H1 (cell line): Measurements from ENCODE around the gene ZAP70. TPM values are rescaled to one million over a fixed set of nuclear protein-coding genes. Genes with fewer than 3 reads are reported as not detected.

Experiments used
- CHD1 ChIP-seq: IDR thresholded peaks from 2 replicates; pipeline ENCODE4 v1.6.1; 2012; ENCODE audit warnings: low read depth, low read length, improper control_type of control experiment
- KDM4A ChIP-seq: IDR thresholded peaks from one replicate; pipeline ENCODE4 v1.7.1; 2012; ENCODE audit warnings: low read depth, mild to moderate bottlenecking, moderate library complexity, low read length, inconsistent platforms; ENCODE audit not compliant: severe bottlenecking
- NANOG ChIP-seq: IDR thresholded peaks from 2 replicates; pipeline ENCODE4 v1.6.1; 2011; ENCODE audit warnings: low read length, low read depth, mild to moderate bottlenecking, inconsistent platforms; ENCODE audit not compliant: insufficient read depth, poor library complexity, severe bottlenecking
- RFX5 ChIP-seq: IDR thresholded peaks from 2 replicates; pipeline ENCODE4 v1.6.1; 2011; ENCODE audit warnings: low read depth, low read length, improper control_type of control experiment, borderline replicate concordance
- TAF1 ChIP-seq: IDR thresholded peaks from 2 replicates; pipeline ENCODE4 v1.6.1; 2011; ENCODE audit warnings: mild to moderate bottlenecking, low read depth, low read length
- polyA plus RNA-seq, 7 experiments: library from polyadenylated mRNA; depleted of rRNA in 3 of 7; stranded (reverse) in 5 of 7; unstranded in 2 of 7; fragments of >200 nt in 5 of 7; fragments of 200-250 nt in 2 of 7; gene quantifications; 1 replicate in 5 of 7; 2 replicates in 1 of 7; 4 replicates in 1 of 7; pipeline versions ENCODE4 v1.2.1 to v1.2.3, GENCODE V29; 2011 to 2013; ENCODE audit warnings: missing spikeins in 2 of 7, mixed read lengths in 2 of 7
- total RNA-seq: library from RNA; stranded (reverse); fragmentation: NEBNext Ultra II Directional; extraction: Animal tissue kit (Norgen Biotek cat#: 25700); gene quantifications from 2 replicates; pipeline ENCODE4 v1.2.1, GENCODE V29; 2021
- TF ChIP-seq, protein P1 (sequence below): fragments of 300-600 bp; sonication (generic); IDR thresholded peaks from 2 replicates; pipeline ENCODE4 v1.7.1; 2012; ENCODE audit warnings: low read length, moderate library complexity, mild to moderate bottlenecking, inconsistent platforms; ENCODE audit not compliant: insufficient replicate concordance
- TF ChIP-seq, protein P2 (sequence below), 3 experiments: IDR thresholded peaks; 1 replicate in 2 of 3; 2 replicates in 1 of 3; pipeline versions ENCODE4 v1.5.1 to v1.6.1; 2011; ENCODE audit warnings: low read length in 3 of 3, mild to moderate bottlenecking in 3 of 3, inconsistent platforms in 2 of 3, low read depth in 1 of 3, moderate library complexity in 1 of 3; ENCODE audit not compliant: insufficient read depth in 1 of 3; ENCODE audit errors: control extremely low read depth in 1 of 3

The ZAP70 gene
- total and polyA plus RNA-seq, 2 of the 8 experiments (the other 6 are each of a cell fraction or from before 2014, with no cell fraction given) = 0.15 TPM; not detected in 1

DNA sequence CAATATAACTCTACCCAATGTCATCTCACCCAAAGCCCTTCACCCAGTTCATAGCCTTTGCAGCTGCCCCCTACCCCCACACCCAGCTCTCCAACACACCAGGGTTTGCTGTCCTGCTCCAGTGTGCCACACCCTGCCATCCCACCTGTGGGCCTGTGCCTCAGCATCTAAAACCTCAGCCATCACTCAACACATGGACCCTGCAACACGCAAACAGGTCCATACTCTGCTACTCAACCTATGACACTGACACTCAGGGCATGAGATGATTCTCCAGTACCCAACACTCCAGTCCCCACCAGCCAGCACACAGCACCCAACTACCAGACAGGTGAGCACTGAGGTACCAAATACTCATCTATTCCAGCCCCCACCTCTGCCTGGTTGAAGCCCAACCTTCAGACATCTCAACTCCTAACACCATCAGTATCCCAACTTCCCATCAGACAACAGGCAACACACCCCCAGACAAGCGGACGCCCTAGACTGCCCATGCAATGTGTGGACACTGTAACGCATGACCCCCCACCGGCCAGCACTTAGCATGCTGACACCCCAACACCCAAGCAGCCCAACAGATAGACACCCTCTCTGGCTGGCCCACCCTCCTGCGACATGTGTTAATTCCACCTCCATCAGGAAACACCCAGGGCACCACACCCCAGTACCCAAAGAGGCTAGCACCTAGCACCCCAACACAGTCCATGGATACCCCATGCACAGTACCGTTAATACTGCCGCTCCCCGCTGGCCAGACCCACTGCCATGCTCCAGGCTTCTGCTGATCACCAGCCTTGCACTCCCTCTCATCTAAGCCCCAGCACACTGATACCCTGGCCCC is 25.0 kb downstream of the ZAP70 start (continued):
- TF ChIP-seq, protein P1, sequence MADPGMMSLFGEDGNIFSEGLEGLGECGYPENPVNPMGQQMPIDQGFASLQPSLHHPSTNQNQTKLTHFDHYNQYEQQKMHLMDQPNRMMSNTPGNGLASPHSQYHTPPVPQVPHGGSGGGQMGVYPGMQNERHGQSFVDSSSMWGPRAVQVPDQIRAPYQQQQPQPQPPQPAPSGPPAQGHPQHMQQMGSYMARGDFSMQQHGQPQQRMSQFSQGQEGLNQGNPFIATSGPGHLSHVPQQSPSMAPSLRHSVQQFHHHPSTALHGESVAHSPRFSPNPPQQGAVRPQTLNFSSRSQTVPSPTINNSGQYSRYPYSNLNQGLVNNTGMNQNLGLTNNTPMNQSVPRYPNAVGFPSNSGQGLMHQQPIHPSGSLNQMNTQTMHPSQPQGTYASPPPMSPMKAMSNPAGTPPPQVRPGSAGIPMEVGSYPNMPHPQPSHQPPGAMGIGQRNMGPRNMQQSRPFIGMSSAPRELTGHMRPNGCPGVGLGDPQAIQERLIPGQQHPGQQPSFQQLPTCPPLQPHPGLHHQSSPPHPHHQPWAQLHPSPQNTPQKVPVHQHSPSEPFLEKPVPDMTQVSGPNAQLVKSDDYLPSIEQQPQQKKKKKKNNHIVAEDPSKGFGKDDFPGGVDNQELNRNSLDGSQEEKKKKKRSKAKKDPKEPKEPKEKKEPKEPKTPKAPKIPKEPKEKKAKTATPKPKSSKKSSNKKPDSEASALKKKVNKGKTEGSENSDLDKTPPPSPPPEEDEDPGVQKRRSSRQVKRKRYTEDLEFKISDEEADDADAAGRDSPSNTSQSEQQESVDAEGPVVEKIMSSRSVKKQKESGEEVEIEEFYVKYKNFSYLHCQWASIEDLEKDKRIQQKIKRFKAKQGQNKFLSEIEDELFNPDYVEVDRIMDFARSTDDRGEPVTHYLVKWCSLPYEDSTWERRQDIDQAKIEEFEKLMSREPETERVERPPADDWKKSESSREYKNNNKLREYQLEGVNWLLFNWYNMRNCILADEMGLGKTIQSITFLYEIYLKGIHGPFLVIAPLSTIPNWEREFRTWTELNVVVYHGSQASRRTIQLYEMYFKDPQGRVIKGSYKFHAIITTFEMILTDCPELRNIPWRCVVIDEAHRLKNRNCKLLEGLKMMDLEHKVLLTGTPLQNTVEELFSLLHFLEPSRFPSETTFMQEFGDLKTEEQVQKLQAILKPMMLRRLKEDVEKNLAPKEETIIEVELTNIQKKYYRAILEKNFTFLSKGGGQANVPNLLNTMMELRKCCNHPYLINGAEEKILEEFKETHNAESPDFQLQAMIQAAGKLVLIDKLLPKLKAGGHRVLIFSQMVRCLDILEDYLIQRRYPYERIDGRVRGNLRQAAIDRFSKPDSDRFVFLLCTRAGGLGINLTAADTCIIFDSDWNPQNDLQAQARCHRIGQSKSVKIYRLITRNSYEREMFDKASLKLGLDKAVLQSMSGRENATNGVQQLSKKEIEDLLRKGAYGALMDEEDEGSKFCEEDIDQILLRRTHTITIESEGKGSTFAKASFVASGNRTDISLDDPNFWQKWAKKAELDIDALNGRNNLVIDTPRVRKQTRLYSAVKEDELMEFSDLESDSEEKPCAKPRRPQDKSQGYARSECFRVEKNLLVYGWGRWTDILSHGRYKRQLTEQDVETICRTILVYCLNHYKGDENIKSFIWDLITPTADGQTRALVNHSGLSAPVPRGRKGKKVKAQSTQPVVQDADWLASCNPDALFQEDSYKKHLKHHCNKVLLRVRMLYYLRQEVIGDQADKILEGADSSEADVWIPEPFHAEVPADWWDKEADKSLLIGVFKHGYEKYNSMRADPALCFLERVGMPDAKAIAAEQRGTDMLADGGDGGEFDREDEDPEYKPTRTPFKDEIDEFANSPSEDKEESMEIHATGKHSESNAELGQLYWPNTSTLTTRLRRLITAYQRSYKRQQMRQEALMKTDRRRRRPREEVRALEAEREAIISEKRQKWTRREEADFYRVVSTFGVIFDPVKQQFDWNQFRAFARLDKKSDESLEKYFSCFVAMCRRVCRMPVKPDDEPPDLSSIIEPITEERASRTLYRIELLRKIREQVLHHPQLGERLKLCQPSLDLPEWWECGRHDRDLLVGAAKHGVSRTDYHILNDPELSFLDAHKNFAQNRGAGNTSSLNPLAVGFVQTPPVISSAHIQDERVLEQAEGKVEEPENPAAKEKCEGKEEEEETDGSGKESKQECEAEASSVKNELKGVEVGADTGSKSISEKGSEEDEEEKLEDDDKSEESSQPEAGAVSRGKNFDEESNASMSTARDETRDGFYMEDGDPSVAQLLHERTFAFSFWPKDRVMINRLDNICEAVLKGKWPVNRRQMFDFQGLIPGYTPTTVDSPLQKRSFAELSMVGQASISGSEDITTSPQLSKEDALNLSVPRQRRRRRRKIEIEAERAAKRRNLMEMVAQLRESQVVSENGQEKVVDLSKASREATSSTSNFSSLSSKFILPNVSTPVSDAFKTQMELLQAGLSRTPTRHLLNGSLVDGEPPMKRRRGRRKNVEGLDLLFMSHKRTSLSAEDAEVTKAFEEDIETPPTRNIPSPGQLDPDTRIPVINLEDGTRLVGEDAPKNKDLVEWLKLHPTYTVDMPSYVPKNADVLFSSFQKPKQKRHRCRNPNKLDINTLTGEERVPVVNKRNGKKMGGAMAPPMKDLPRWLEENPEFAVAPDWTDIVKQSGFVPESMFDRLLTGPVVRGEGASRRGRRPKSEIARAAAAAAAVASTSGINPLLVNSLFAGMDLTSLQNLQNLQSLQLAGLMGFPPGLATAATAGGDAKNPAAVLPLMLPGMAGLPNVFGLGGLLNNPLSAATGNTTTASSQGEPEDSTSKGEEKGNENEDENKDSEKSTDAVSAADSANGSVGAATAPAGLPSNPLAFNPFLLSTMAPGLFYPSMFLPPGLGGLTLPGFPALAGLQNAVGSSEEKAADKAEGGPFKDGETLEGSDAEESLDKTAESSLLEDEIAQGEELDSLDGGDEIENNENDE = no peak
- no peak for TF ChIP-seq KDM4A
- TF ChIP-seq CHD1 = no peak
- no peak for TF ChIP-seq RFX5
- TF ChIP-seq TAF1 = no peak
- TF ChIP-seq, protein P2, sequence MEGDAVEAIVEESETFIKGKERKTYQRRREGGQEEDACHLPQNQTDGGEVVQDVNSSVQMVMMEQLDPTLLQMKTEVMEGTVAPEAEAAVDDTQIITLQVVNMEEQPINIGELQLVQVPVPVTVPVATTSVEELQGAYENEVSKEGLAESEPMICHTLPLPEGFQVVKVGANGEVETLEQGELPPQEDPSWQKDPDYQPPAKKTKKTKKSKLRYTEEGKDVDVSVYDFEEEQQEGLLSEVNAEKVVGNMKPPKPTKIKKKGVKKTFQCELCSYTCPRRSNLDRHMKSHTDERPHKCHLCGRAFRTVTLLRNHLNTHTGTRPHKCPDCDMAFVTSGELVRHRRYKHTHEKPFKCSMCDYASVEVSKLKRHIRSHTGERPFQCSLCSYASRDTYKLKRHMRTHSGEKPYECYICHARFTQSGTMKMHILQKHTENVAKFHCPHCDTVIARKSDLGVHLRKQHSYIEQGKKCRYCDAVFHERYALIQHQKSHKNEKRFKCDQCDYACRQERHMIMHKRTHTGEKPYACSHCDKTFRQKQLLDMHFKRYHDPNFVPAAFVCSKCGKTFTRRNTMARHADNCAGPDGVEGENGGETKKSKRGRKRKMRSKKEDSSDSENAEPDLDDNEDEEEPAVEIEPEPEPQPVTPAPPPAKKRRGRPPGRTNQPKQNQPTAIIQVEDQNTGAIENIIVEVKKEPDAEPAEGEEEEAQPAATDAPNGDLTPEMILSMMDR (IDR thresholded peaks at IDR 0.05; ENCODE audit: control extremely low read depth in 1 of 3, insufficient read depth in 1 of 3, low read depth in 1 of 3, low read length in 3 of 3) = no peak
- no peak for TF ChIP-seq NANOG
